ENCODE data around the gene TNFSF13B. TPM values are rescaled to one million over a fixed set of nuclear protein-coding genes. Genes with fewer than 3 reads are reported as not detected.
A peak's percentile ranks its signal among the peaks of the same experiment; 100 is the strongest.

Gene TNFSF13B
- total and polyA plus RNA-seq, 8 donors, result 0.47 to 4.1 (median 1.7) TPM

DNA sequence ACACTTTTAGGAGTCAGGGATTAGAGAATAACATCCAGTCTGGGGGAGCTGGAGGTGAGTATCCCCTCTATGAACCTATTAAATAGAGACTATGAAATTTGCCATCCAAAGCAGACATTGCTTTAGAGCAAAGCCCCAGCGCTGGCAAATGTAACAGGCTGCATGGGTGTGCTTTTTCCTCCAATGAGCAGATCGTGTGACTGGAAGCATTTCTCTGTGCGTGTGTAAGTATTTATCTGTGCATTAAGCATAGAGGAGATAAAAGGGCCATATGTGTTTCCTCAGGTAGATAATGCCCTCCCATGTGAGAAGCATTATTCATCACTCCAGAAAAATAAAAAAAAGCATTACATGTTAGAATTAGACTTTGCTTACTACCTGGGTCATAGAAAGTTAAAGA is 924 bp downstream of the TNFSF13B start:
- DNase-seq, result no peak
- H3K4me3 ChIP-seq, result peak overlapping the region; percentile 3 to 50 (median 19)
- no peaks in the 10 kb centered on the region for H3K9me3 ChIP-seq
- intact Hi-C loops (cut with DNase I), result no loop called here
- FAIRE-seq, result no peak
- TF ChIP-seq CTCF (IDR thresholded peaks at IDR 0.05), result no peak
- 22 to 26% methylated on average over 3 of the region's 3 CpGs for WGBS, 2 donors
- peaks cover 0 to 12% (median 5%) of the 10 kb centered on the region in 3 donors for H3K4me1 ChIP-seq
- ATAC-seq, result peak; percentile 29 to 53 (median 35)
- H3K27ac ChIP-seq, result peak overlapping the region in 2 of 4 donors; percentile 57 to 61
- H3K36me3 ChIP-seq, result no peaks in the 10 kb centered on the region
- no peaks in the 10 kb centered on the region for H3K27me3 ChIP-seq

- DNase-seq (no peak), FAIRE-seq (peak; percentile 26), ATAC-seq (no peak)
- no peak overlapping the region for H3K27ac ChIP-seq
- no peaks in the 10 kb centered on the region for H3K9me3 ChIP-seq
- no peak overlapping the region for H3K4me3 ChIP-seq
- intact Hi-C loops (cut with DNase I), result no loop called here
- no peak for TF ChIP-seq CTCF (IDR thresholded peaks at IDR 0.05)
- no peaks in the 10 kb centered on the region for H3K27me3 ChIP-seq
- H3K4me1 ChIP-seq, result peaks cover 5 to 12% (median 8%) of the 10 kb centered on the region in 3 donors
- H3K36me3 ChIP-seq, result no peaks in the 10 kb centered on the region
Observed at GRCh38 chr13:108272333-108272732, 2.8 kb downstream of the TNFSF13B start.

GRCh38 chr13:108273429-108274118 is 4.1 kb downstream of the TNFSF13B start:
- ATAC-seq, result no peak
- Histone ChIP-seq H3K9me3 (no peaks in the 10 kb centered on the region), H3K36me3 (no peaks in the 10 kb centered on the region), H3K27ac (no peak overlapping the region), H3K27me3 (no peaks in the 10 kb centered on the region), H3K4me3 (no peak overlapping the region), H3K4me1 (peaks cover 5 to 12% (median 8%) of the 10 kb centered on the region in 3 donors)
- FAIRE-seq, result no peak
- WGBS, 2 donors, result 89 to 95% methylated on average over 5 of the region's 5 CpGs
- intact Hi-C loops (cut with DNase I), result no loop called here
- no peak for TF ChIP-seq CTCF (IDR thresholded peaks at IDR 0.05)
- no peak for DNase-seq

DNA sequence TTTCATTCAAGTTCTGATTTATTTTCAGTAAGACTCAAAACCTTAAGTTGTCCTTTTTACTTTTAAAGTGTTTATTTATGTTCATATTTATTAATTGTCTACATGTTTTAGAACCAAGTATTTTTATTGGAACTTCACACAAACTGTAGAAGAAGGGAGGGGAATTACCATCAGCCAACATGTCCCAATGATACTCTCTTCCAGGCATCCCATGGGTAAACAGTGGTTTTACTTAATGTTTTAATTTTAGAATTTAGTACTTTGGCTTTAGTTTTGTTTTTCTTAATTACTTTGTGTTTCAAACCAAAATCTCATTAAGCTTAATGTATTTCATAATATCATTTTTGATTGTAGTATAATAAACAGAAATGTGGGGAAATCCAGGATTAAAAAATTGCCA is 5.2 kb downstream of the TNFSF13B start:
- ATAC-seq, result no peak
- H3K27me3 ChIP-seq, result no peaks in the 10 kb centered on the region
- H3K4me3 ChIP-seq, result no peak overlapping the region

More for the DNA sequence above, 5.2 kb downstream of the TNFSF13B start:
- TF ChIP-seq CTCF (IDR thresholded peaks at IDR 0.05), result no peak
- no peak for FAIRE-seq
- Histone ChIP-seq H3K36me3 (no peaks in the 10 kb centered on the region), H3K27ac (no peak overlapping the region), H3K4me1 (peaks cover 5 to 8% (median 7%) of the 10 kb centered on the region in 3 donors), H3K9me3 (no peaks in the 10 kb centered on the region)
- no peak for DNase-seq
- intact Hi-C loops (cut with DNase I), result no loop called here

Data from pancreas (tissue), 10 donors.